ENCODE results near the gene AKR1C8. TPM values are rescaled to one million over a fixed set of nuclear protein-coding genes. Genes with fewer than 3 reads are reported as not detected.

The AKR1C8 gene
- total and polyA plus RNA-seq, 2 of the 13 experiments (the other 11 are each of a cell fraction or from before 2014, with no cell fraction given), result 0.12 TPM; not detected in 1

DNA sequence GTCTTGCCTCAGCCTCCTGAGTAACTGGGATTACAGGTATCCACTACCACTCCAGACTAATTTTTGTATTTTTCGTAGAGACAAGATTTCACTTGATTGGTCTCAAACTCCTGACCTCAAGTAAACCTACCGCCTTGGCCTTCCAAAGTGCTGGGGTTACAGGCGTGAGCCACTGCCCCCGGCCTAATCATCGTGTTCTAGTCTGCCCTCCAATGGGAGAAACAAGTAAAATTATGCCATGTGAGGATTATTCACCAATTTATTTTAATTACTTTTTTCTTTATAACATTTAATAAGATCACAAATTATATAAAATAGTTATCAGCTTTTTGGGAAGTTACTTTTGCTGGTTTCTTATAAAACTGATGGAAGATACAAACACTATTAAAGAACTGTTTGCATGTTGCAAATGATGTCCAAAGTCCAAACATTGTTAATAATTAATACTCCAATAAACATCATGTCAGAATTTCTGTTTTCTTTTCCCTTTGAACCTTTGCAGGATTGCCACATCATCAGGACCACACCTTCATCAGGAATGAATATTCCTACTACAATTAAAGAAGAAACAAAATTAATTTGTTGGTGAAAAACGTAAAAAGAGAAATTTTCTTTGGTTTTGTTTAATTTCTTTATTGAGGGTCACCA, 10.9 kb upstream of the AKR1C8 start (continued):
- no peak for TF ChIP-seq ZBTB7A (CRISPR knock-in tag; IDR thresholded peaks at IDR 0.05)
- TF ChIP-seq JDP2 (CRISPR knock-in tag; IDR thresholded peaks at IDR 0.05; ENCODE audit: borderline replicate concordance), result no peak
- no peak for TF ChIP-seq ZFX (CRISPR knock-in tag; IDR thresholded peaks at IDR 0.05; ENCODE audit: low read depth)
- no peak for TF ChIP-seq CHD2 (IDR thresholded peaks at IDR 0.05; ENCODE audit: low read depth, low read length)
- no peak for TF ChIP-seq MAZ (IDR thresholded peaks at IDR 0.05; ENCODE audit: borderline replicate concordance, low read depth, low read length)
- no peak for TF ChIP-seq MAZ (CRISPR knock-in tag; IDR thresholded peaks at IDR 0.05; ENCODE audit: low read depth)
- TF ChIP-seq, protein P1, sequence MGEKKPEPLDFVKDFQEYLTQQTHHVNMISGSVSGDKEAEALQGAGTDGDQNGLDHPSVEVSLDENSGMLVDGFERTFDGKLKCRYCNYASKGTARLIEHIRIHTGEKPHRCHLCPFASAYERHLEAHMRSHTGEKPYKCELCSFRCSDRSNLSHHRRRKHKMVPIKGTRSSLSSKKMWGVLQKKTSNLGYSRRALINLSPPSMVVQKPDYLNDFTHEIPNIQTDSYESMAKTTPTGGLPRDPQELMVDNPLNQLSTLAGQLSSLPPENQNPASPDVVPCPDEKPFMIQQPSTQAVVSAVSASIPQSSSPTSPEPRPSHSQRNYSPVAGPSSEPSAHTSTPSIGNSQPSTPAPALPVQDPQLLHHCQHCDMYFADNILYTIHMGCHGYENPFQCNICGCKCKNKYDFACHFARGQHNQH (CRISPR knock-in tag; IDR thresholded peaks at IDR 0.05), result no peak
- no peak for TF ChIP-seq ARHGAP35 (CRISPR knock-in tag; IDR thresholded peaks at IDR 0.05; ENCODE audit: borderline replicate concordance)
- no peak for TF ChIP-seq RFXANK (CRISPR knock-in tag; IDR thresholded peaks at IDR 0.05)
- TF ChIP-seq, protein P2, sequence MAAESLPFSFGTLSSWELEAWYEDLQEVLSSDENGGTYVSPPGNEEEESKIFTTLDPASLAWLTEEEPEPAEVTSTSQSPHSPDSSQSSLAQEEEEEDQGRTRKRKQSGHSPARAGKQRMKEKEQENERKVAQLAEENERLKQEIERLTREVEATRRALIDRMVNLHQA (CRISPR knock-in tag; IDR thresholded peaks at IDR 0.05), result no peak
- TF ChIP-seq ZKSCAN5 (CRISPR knock-in tag; IDR thresholded peaks at IDR 0.05), result no peak
- no peak for TF ChIP-seq NFKB2 (CRISPR knock-in tag; IDR thresholded peaks at IDR 0.05; ENCODE audit: borderline replicate concordance)
- TF ChIP-seq NONO (IDR thresholded peaks at IDR 0.05), result no peak
- no peak for TF ChIP-seq NONO (CRISPR knock-in tag; conservative IDR thresholded peaks at IDR 0.05)
- TF ChIP-seq, protein P3, sequence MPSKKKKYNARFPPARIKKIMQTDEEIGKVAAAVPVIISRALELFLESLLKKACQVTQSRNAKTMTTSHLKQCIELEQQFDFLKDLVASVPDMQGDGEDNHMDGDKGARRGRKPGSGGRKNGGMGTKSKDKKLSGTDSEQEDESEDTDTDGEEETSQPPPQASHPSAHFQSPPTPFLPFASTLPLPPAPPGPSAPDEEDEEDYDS (CRISPR knock-in tag; IDR thresholded peaks at IDR 0.05), result no peak
- no peak for TF ChIP-seq HOXA5 (CRISPR knock-in tag; IDR thresholded peaks at IDR 0.05)
- no peak for TF ChIP-seq ZXDC (CRISPR knock-in tag; IDR thresholded peaks at IDR 0.05)
- TF ChIP-seq, protein P4, sequence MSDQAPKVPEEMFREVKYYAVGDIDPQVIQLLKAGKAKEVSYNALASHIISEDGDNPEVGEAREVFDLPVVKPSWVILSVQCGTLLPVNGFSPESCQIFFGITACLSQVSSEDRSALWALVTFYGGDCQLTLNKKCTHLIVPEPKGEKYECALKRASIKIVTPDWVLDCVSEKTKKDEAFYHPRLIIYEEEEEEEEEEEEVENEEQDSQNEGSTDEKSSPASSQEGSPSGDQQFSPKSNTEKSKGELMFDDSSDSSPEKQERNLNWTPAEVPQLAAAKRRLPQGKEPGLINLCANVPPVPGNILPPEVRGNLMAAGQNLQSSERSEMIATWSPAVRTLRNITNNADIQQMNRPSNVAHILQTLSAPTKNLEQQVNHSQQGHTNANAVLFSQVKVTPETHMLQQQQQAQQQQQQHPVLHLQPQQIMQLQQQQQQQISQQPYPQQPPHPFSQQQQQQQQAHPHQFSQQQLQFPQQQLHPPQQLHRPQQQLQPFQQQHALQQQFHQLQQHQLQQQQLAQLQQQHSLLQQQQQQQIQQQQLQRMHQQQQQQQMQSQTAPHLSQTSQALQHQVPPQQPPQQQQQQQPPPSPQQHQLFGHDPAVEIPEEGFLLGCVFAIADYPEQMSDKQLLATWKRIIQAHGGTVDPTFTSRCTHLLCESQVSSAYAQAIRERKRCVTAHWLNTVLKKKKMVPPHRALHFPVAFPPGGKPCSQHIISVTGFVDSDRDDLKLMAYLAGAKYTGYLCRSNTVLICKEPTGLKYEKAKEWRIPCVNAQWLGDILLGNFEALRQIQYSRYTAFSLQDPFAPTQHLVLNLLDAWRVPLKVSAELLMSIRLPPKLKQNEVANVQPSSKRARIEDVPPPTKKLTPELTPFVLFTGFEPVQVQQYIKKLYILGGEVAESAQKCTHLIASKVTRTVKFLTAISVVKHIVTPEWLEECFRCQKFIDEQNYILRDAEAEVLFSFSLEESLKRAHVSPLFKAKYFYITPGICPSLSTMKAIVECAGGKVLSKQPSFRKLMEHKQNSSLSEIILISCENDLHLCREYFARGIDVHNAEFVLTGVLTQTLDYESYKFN (CRISPR knock-in tag; conservative IDR thresholded peaks at IDR 0.05), result peak; percentile 79
- peak; percentile 49 for TF ChIP-seq RXRB (CRISPR knock-in tag; IDR thresholded peaks at IDR 0.05; ENCODE audit: borderline replicate concordance)
- no peak for TF ChIP-seq ZNF670 (CRISPR knock-in tag; IDR thresholded peaks at IDR 0.05; ENCODE audit: borderline replicate concordance)
- no peak for TF ChIP-seq ADNP (CRISPR knock-in tag; IDR thresholded peaks at IDR 0.05)

Data from HepG2 (cell line).